ENCODE data around the gene E2F3.

E2F3 gene

DNA sequence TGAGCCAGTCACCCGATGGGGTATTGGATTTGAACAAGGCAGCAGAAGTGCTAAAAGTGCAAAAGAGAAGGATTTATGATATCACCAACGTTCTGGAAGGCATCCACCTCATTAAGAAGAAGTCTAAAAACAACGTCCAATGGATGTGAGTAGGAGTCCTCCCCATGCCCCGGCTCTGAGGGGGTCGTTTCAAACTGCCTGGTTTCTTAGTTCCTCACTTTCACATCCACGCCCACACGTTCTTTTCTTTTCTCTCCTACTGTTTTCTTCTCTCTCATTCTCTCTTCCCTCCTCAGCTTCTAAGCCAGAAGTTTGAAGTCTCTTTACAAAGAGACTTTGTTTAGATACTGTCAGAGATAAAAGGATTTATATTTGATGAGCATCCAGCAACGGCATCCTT is 79.6 kb downstream of the E2F3 start (continued):
- TF ChIP-seq BACH2 (CRISPR knock-in tag; IDR thresholded peaks at IDR 0.05; ENCODE audit: borderline replicate concordance) (no peak), CREB5 (CRISPR knock-in tag; IDR thresholded peaks at IDR 0.05; ENCODE audit: low read depth) (no peak), ARNTL (CRISPR knock-in tag; IDR thresholded peaks at IDR 0.05; ENCODE audit: borderline replicate concordance, low read depth) (no peak), RARB (CRISPR knock-in tag; IDR thresholded peaks at IDR 0.05) (no peak), SNAI2 (CRISPR knock-in tag; IDR thresholded peaks at IDR 0.05) (no peak)

- TF ChIP-seq, protein P1, sequence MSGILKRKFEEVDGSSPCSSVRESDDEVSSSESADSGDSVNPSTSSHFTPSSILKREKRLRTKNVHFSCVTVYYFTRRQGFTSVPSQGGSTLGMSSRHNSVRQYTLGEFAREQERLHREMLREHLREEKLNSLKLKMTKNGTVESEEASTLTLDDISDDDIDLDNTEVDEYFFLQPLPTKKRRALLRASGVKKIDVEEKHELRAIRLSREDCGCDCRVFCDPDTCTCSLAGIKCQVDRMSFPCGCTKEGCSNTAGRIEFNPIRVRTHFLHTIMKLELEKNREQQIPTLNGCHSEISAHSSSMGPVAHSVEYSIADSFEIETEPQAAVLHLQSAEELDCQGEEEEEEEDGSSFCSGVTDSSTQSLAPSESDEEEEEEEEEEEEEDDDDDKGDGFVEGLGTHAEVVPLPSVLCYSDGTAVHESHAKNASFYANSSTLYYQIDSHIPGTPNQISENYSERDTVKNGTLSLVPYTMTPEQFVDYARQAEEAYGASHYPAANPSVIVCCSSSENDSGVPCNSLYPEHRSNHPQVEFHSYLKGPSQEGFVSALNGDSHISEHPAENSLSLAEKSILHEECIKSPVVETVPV (CRISPR knock-in tag; IDR thresholded peaks at IDR 0.05): no peak
- TF ChIP-seq ZFP30 (CRISPR knock-in tag; IDR thresholded peaks at IDR 0.05) (no peak), GLIS3 (CRISPR knock-in tag; IDR thresholded peaks at IDR 0.05) (no peak)
- TF ChIP-seq, protein P2, sequence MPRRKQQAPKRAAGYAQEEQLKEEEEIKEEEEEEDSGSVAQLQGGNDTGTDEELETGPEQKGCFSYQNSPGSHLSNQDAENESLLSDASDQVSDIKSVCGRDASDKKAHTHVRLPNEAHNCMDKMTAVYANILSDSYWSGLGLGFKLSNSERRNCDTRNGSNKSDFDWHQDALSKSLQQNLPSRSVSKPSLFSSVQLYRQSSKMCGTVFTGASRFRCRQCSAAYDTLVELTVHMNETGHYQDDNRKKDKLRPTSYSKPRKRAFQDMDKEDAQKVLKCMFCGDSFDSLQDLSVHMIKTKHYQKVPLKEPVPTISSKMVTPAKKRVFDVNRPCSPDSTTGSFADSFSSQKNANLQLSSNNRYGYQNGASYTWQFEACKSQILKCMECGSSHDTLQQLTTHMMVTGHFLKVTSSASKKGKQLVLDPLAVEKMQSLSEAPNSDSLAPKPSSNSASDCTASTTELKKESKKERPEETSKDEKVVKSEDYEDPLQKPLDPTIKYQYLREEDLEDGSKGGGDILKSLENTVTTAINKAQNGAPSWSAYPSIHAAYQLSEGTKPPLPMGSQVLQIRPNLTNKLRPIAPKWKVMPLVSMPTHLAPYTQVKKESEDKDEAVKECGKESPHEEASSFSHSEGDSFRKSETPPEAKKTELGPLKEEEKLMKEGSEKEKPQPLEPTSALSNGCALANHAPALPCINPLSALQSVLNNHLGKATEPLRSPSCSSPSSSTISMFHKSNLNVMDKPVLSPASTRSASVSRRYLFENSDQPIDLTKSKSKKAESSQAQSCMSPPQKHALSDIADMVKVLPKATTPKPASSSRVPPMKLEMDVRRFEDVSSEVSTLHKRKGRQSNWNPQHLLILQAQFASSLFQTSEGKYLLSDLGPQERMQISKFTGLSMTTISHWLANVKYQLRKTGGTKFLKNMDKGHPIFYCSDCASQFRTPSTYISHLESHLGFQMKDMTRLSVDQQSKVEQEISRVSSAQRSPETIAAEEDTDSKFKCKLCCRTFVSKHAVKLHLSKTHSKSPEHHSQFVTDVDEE (CRISPR knock-in tag; IDR thresholded peaks at IDR 0.05): no peak
- TF ChIP-seq, protein P3, sequence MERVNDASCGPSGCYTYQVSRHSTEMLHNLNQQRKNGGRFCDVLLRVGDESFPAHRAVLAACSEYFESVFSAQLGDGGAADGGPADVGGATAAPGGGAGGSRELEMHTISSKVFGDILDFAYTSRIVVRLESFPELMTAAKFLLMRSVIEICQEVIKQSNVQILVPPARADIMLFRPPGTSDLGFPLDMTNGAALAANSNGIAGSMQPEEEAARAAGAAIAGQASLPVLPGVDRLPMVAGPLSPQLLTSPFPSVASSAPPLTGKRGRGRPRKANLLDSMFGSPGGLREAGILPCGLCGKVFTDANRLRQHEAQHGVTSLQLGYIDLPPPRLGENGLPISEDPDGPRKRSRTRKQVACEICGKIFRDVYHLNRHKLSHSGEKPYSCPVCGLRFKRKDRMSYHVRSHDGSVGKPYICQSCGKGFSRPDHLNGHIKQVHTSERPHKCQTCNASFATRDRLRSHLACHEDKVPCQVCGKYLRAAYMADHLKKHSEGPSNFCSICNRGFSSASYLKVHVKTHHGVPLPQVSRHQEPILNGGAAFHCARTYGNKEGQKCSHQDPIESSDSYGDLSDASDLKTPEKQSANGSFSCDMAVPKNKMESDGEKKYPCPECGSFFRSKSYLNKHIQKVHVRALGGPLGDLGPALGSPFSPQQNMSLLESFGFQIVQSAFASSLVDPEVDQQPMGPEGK (CRISPR knock-in tag; IDR thresholded peaks at IDR 0.05; ENCODE audit: borderline replicate concordance): no peak
- no peak for ATAC-seq
Observed at GRCh38 chr6:20483887-20484497, 82.3 kb downstream of the E2F3 start.

GRCh38 chr6:20486641-20487040 is 85.0 kb downstream of the E2F3 start:
- TF ChIP-seq CSDC2 (CRISPR knock-in tag; IDR thresholded peaks at IDR 0.05) (no peak), ZNF8 (CRISPR knock-in tag; IDR thresholded peaks at IDR 0.05) (no peak), ZFP3 (CRISPR knock-in tag; IDR thresholded peaks at IDR 0.05) (no peak), OSR1 (CRISPR knock-in tag; IDR thresholded peaks at IDR 0.05) (no peak), ZNF70 (CRISPR knock-in tag; IDR thresholded peaks at IDR 0.05) (no peak), RARB (CRISPR knock-in tag; IDR thresholded peaks at IDR 0.05) (no peak), ZFP30 (CRISPR knock-in tag; IDR thresholded peaks at IDR 0.05) (no peak), CREB5 (CRISPR knock-in tag; IDR thresholded peaks at IDR 0.05; ENCODE audit: low read depth) (no peak), ZNF565 (CRISPR knock-in tag; conservative IDR thresholded peaks at IDR 0.05; ENCODE audit: low read depth) (no peak), TCF4 (CRISPR knock-in tag; IDR thresholded peaks at IDR 0.05; ENCODE audit: borderline replicate concordance) (no peak), GLIS3 (CRISPR knock-in tag; IDR thresholded peaks at IDR 0.05) (no peak), BACH2 (CRISPR knock-in tag; IDR thresholded peaks at IDR 0.05; ENCODE audit: borderline replicate concordance) (no peak)
- TF ChIP-seq, protein P2 (CRISPR knock-in tag; IDR thresholded peaks at IDR 0.05): no peak
- TF ChIP-seq, protein P3 (CRISPR knock-in tag; IDR thresholded peaks at IDR 0.05; ENCODE audit: borderline replicate concordance): no peak
- ATAC-seq: no peak
